ENCODE results near the gene ULK4. TPM values are rescaled to one million over a fixed set of nuclear protein-coding genes. Genes with fewer than 3 reads are reported as not detected.

The ULK4 gene
- total and polyA plus RNA-seq, 9 of the 15 experiments (the other 6 are each of a cell fraction or from before 2014, with no cell fraction given), result 3.0 to 5.9 (median 3.5) TPM

DNA sequence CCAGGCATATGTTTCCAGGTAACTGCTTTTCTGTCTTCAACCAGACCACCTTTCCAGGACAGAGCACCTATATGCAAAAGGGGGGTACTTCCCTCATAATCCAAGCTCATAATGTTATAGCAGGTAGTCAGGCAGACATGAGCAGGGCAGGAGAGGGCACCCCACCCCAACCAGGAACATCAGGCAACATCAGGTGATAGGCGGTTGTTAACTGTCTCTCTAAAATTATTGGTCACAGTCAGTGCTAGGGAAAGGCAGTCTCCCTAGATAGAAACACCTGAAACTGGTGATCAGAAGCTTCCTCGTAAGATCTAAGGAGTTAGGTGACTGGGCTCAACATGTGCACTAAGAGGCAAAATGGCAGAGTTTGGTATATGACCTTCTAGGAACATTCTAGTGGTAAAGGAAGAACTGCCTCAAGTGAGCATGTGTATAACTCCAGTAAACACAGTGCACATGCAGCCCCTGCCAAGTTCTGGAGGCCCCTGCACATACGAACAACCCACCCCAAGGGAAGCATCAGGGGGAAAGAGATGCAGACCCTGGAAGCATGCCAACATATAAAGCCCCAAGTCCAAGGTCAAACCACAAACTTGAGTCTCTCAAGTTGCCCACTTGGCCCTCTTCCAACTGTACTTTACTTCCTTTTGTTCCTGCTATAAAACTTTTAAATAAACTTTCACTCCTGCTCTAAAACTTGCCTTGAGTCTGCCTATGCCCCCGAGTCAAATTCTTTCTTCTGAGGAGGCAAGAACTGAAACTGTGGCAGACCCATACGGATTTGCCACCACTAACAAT lies 270.9 kb downstream of the ULK4 start:
- CTCF ChIA-PET (ENCODE audit: low intra/inter-chr PET ratio), result no interaction called here
- no TSS peak for BruUV-seq (replicated peaks)
- Histone ChIP-seq H3K4me2 (ENCODE audit: insufficient read depth, low read length) (no peak overlapping the region), H3K9me1 (ENCODE audit: control insufficient read depth, insufficient read depth, low read length) (no peaks in the 10 kb centered on the region), H3K4me3 (no peak overlapping the region), H3K9ac (ENCODE audit: insufficient read depth in 1 of 2, low read depth in 2 of 2, low read length in 2 of 2) (no peak overlapping the region), H3K79me2 (ENCODE audit: control insufficient read depth, insufficient read depth, low read length) (no peaks in the 10 kb centered on the region), H3K36me3 (ENCODE audit: control insufficient read depth, insufficient read depth, low read length) (no peaks in the 10 kb centered on the region), H3K4me1 (replicated peaks in 1 of 2; ENCODE audit: control insufficient read depth in 2 of 2, insufficient read depth in 2 of 2, low read length in 2 of 2) (no peaks in the 10 kb centered on the region), H3K27ac (ENCODE audit: extremely low read depth, low read depth, low read length) (no peak overlapping the region), H2AFZ (ENCODE audit: low read depth, low read length) (no peak overlapping the region), H4K20me1 (replicated peaks; ENCODE audit: control insufficient read depth, insufficient read depth, low read length) (no peaks in the 10 kb centered on the region), H3K27me3 (ENCODE audit: control insufficient read depth in 2 of 2, insufficient read depth in 2 of 2, low read length in 2 of 2) (no peaks in the 10 kb centered on the region; a peak in 1 of 5 replicates), H3K9me3 (replicated peaks; ENCODE audit: control insufficient read depth, insufficient read depth, low read depth, low read length) (no peaks in the 10 kb centered on the region)
- DNase-seq (ENCODE audit: extremely low read depth in 1 of 4, low spot score in 3 of 4) (no peak), ATAC-seq (no peak), FAIRE-seq (no peak)
- POLR2A ChIA-PET, result interaction anchor here (0.6 kb wide), 1 partner anchor 470 kb away, joined by 3 read pairs; no protein-coding TSS in a partner anchor
- intact Hi-C loops (cut with micrococcal nuclease) (loop anchor here (10.0 kb wide), 1 partner anchor 424 kb away; no protein-coding TSS in a partner anchor), in situ Hi-C loops (cut with MboI) (loop anchor here (25.0 kb wide), 1 partner anchor 421 kb away; no protein-coding TSS in a partner anchor)
- 10% methylated on average over 5 of the region's 5 CpGs for WGBS (ENCODE audit: insufficient coverage, low coverage, missing lambda C conversion rate)
- TF ChIP-seq CSDE1 (IDR thresholded peaks at IDR 0.05), result no peak
- TF ChIP-seq NFIC (IDR thresholded peaks at IDR 0.05), result peak; percentile 70
- no peak for TF ChIP-seq NCOA1 (IDR thresholded peaks at IDR 0.05; ENCODE audit: low read depth)

DNA sequence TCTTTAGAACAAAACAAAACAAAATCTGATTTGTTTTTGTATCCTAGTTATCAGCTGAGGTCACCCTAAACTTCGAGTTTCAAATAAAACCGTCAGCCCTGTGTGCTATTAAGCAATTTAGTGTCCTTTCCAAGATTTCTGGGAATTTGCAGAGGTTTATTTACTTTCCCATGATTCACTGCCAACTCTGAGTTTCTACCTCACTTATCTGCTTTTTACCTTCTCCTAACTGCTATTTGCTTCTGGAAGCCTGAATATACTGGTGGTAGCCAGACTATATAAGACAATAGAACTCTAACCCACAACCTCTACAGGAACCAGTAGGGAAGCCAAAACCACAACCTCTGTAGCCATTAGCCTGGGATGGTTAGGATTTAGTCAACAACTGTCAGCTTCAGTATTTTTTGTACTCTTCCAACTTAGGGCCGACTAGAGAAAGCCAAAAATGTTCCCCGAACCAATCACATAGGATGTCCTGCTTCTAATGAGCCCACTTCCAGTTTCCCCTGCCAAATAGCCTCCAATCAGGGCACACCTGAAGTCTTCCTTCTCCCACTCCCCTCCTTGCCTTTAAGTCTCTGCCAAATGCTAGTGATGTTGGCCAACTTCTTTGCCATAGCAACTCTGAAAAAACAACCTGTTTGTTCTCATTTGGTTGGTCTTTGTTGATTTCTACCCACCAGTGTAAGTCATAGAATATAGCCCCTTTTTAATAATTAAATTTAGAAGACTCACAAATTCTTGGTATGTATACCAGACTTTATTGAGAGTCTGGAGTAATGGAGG lies 273.1 kb downstream of the ULK4 start:
- Histone ChIP-seq H3K4me1 (replicated peaks in 1 of 2; ENCODE audit: control insufficient read depth in 2 of 2, insufficient read depth in 2 of 2, low read length in 2 of 2) (no peaks in the 10 kb centered on the region), H3K36me3 (ENCODE audit: control insufficient read depth, insufficient read depth, low read length) (no peaks in the 10 kb centered on the region), H3K79me2 (ENCODE audit: control insufficient read depth, insufficient read depth, low read length) (no peaks in the 10 kb centered on the region), H3K27ac (ENCODE audit: extremely low read depth, low read depth, low read length) (no peak overlapping the region), H3K4me2 (ENCODE audit: insufficient read depth, low read length) (no peak overlapping the region), H3K9ac (ENCODE audit: insufficient read depth in 1 of 2, low read depth in 2 of 2, low read length in 2 of 2) (no peak overlapping the region), H3K9me1 (ENCODE audit: control insufficient read depth, insufficient read depth, low read length) (no peaks in the 10 kb centered on the region), H3K4me3 (no peak overlapping the region), H3K27me3 (ENCODE audit: control insufficient read depth in 2 of 2, insufficient read depth in 2 of 2, low read length in 2 of 2) (peaks cover 0 to under 1% of the 10 kb centered on the region in 2 experiments; a peak in 1 of 5 replicates), H3K9me3 (replicated peaks; ENCODE audit: control insufficient read depth, insufficient read depth, low read depth, low read length) (no peaks in the 10 kb centered on the region), H2AFZ (ENCODE audit: low read depth, low read length) (no peak overlapping the region), H4K20me1 (replicated peaks; ENCODE audit: control insufficient read depth, insufficient read depth, low read length) (no peaks in the 10 kb centered on the region)
- FAIRE-seq, result no peak
- 2% methylated on average over 4 of the region's 4 CpGs for WGBS (ENCODE audit: insufficient coverage, low coverage, missing lambda C conversion rate)
- no TSS peak for BruUV-seq (replicated peaks)
- ChIA-PET POLR2A (interaction anchor here (0.8 kb wide), 1 partner anchor 168 kb away, joined by 3 read pairs; no protein-coding TSS in a partner anchor), CTCF (ENCODE audit: low intra/inter-chr PET ratio) (no interaction called here)
- in situ Hi-C loops (cut with MboI), result loop anchor here (25.0 kb wide), 1 partner anchor 424 kb away; no protein-coding TSS in a partner anchor
- ATAC-seq, result no peak
- intact Hi-C loops (cut with micrococcal nuclease), result no loop called here
- no peak for DNase-seq (ENCODE audit: extremely low read depth in 1 of 4, low spot score in 3 of 4)
- TF ChIP-seq ZFP30 (CRISPR knock-in tag; IDR thresholded peaks at IDR 0.05; ENCODE audit: borderline replicate concordance) (no peak), ZNF311 (CRISPR knock-in tag; IDR thresholded peaks at IDR 0.05) (no peak), RBM15 (IDR thresholded peaks at IDR 0.05; ENCODE audit: insufficient read depth, low read length) (no peak)
- TF ChIP-seq, protein P1, sequence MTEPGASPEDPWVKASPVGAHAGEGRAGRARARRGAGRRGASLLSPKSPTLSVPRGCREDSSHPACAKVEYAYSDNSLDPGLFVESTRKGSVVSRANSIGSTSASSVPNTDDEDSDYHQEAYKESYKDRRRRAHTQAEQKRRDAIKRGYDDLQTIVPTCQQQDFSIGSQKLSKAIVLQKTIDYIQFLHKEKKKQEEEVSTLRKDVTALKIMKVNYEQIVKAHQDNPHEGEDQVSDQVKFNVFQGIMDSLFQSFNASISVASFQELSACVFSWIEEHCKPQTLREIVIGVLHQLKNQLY (CRISPR knock-in tag; conservative IDR thresholded peaks at IDR 0.05), result no peak
- TF ChIP-seq, protein P2, sequence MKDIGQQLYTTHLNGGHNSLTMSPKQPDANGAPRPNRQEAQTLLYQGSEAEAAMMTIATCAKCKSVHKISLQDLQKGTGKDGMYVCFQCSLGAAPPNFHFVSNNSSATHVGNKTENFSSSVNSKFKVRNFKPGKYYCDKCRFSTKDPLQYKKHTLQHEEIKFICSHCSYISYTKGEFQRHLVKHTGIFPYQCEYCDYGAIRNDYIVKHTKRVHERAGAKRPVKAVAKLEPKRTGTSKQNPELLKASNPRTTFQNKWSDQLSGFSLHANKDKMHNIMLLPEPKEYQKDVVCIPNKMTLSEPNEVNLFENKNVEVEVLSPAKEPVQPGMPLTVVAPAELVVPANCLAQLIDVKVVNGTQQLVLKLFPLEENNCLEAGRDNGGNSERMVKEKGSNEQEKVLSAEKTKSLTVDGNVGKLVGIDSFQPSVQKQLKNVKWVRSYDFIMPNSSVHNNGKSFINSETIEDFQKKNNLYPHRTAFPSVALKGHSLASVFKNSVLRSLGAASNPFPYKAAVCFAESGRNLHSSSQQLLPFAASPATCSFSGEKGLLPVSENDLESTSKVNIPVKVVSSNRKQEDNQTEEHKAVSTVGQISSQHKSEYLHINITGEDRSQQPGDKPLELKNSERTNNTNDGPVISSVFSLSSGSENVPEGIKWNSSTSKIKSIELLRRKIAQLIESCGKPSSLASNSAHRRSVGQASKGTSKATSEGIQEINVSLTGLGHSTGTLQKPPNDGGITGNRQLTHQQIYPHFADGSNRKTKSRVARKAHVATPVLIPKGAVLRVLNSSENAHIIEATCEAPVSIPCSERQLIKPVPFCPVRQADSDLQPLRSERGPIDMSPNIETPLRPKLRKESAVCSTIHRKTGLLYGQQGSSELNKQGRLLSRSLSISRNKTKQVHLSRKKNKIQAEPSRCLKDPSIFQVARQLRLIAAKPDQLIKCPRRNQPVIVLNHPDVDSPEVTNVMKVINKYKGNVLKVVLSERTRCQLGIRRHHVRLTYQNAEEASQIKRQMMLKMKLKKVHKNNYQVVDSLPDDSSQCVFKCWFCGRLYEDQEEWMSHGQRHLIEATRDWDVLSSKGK (CRISPR knock-in tag; IDR thresholded peaks at IDR 0.05), result no peak

All from K562 (cell line).